HFF-Myc (cell line): Measurements from ENCODE around the gene TNFAIP3.

Experiments used
- DNase-seq: peaks from one replicate; pipeline ENCODE4 v3.0.0-alpha.2; 2011; ENCODE audit warnings: low read depth; ENCODE audit errors: extremely low read depth
- H3K4me3 ChIP-seq: replicated peaks from 2 replicates; pipeline ENCODE4 v1.5.1; 2011; ENCODE audit warnings: low read depth, mild to moderate bottlenecking, control low read depth, low read length
- CTCF ChIP-seq: IDR thresholded peaks from 2 replicates; pipeline ENCODE4 v1.5.1; 2012; ENCODE audit warnings: mild to moderate bottlenecking, low read depth, low read length, control low read depth; ENCODE audit errors: missing control alignments

Gene TNFAIP3

GRCh38 chr6:137853569-137854213, 13.4 kb upstream of the TNFAIP3 start:
- DNase-seq = no peak
- TF ChIP-seq CTCF = no peak
- no peak overlapping the region for H3K4me3 ChIP-seq

- H3K4me3 ChIP-seq = no peak overlapping the region
- TF ChIP-seq CTCF = no peak
- no peak for DNase-seq
These were observed 10.7 kb upstream of the TNFAIP3 start for GRCh38 chr6:137856138-137856898.

- no peak for DNase-seq
- no peak for TF ChIP-seq CTCF
- no peak overlapping the region for H3K4me3 ChIP-seq
These were observed 8.0 kb upstream of the TNFAIP3 start for GRCh38 chr6:137859025-137859424.

GRCh38 chr6:137860394-137861005, 6.6 kb upstream of the TNFAIP3 start:
- DNase-seq = no peak
- no peak for TF ChIP-seq CTCF
- H3K4me3 ChIP-seq = no peak overlapping the region

GRCh38 chr6:137861550-137862337, 5.3 kb upstream of the TNFAIP3 start:
- TF ChIP-seq CTCF = no peak

GRCh38 chr6:137862419-137863090, 4.5 kb upstream of the TNFAIP3 start:
- H3K4me3 ChIP-seq = no peak overlapping the region
- DNase-seq = no peak
- no peak for TF ChIP-seq CTCF

More at GRCh38 chr6:137861550-137862337, 5.3 kb upstream of the TNFAIP3 start:
- no peak overlapping the region for H3K4me3 ChIP-seq
- DNase-seq = no peak
